Suprapubic skin (tissue), 4 donors: ENCODE data around the gene PNPLA3. TPM values are rescaled to one million over a fixed set of nuclear protein-coding genes. Genes with fewer than 3 reads are reported as not detected.

ENCODE experiments used
- DNase-seq, 2 donors: peaks; one replicate each; pipeline ENCODE4 v3.0.0-alpha.2; 2019; ENCODE audit warnings: low spot score in 2 of 2
- H3K27ac ChIP-seq: fragments of 200-600 bp; sonication (generic); one replicate; pipeline ENCODE4 v1.5.1; 2019
- H3K27me3 ChIP-seq: fragments of 200-600 bp; sonication (generic); one replicate; pipeline ENCODE4 v1.5.1; 2019
- H3K36me3 ChIP-seq: fragments of 200-600 bp; sonication (generic); one replicate; pipeline ENCODE4 v1.5.1; 2019
- H3K4me1 ChIP-seq: fragments of 200-600 bp; sonication (generic); one replicate; pipeline ENCODE4 v1.5.1; 2019
- H3K4me3 ChIP-seq: fragments of 200-600 bp; sonication (generic); one replicate; pipeline ENCODE4 v1.5.1; 2019; ENCODE audit warnings: mild to moderate bottlenecking
- H3K9me3 ChIP-seq: fragments of 200-600 bp; sonication (generic); one replicate; pipeline ENCODE4 v1.5.1; 2019
- CTCF ChIP-seq, 2 donors: fragments of 200-600 bp in 1 of 2; fragments of 450-650 bp in 1 of 2; sonication (generic) in 1 of 2; IDR thresholded peaks; one replicate each; pipeline ENCODE4 v1.5.1; 2016 to 2019; ENCODE audit warnings: antibody characterized with exemption in 2 of 2, mild to moderate bottlenecking in 1 of 2, moderate library complexity in 1 of 2
- EP300 ChIP-seq: sonication (generic); formaldehyde crosslinking; IDR thresholded peaks from one replicate; pipeline ENCODE4 v1.6.1; 2017; ENCODE audit warnings: antibody characterized with exemption
- POLR2A ChIP-seq, 2 donors: fragments of 450-650 bp; IDR thresholded peaks; one replicate each; pipeline ENCODE4 v1.6.1; 2017; ENCODE audit warnings: antibody characterized with exemption in 2 of 2, mild to moderate bottlenecking in 2 of 2, moderate library complexity in 2 of 2
- POLR2AphosphoS5 ChIP-seq, 3 donors: sonication (generic); formaldehyde crosslinking; IDR thresholded peaks; one replicate each; pipeline ENCODE4 v1.6.1; 2017; ENCODE audit warnings: antibody characterized with exemption in 3 of 3
- WGBS: methylation state at CpG from one replicate; pipeline ENCODE4 v1.1.5; 2018; 5-methylcytosine and 5-hydroxymethylcytosine counted together
- total RNA-seq, 4 donors: library from RNA; depleted of rRNA; stranded (reverse); fragments of >200 nt; gene quantifications; one replicate each; pipeline ENCODE4 v1.1.0, GENCODE V29; 2016

PNPLA3 gene
- total RNA-seq, 4 donors from 2014 or later = 7.0 to 23.7 (median 11.6) TPM

- Histone ChIP-seq H3K4me1 (peaks cover 25% of the 10 kb centered on the region), H3K4me3 (no peak overlapping the region), H3K36me3 (no peaks in the 10 kb centered on the region), H3K27me3 (peaks cover 4% of the 10 kb centered on the region), H3K27ac (no peak overlapping the region), H3K9me3 (no peaks in the 10 kb centered on the region)
- TF ChIP-seq POLR2AphosphoS5 (IDR thresholded peaks at IDR 0.05) = no peak
- no peak for TF ChIP-seq EP300
- no peak for TF ChIP-seq CTCF (IDR thresholded peaks at IDR 0.05)
- no peak for DNase-seq
- 35% methylated on average over 5 of the region's 7 CpGs for WGBS
Observed at GRCh38 chr22:43951966-43952365, 28.4 kb downstream of the PNPLA3 start.

- Histone ChIP-seq H3K4me3 (peak overlapping the region; percentile 80), H3K4me1 (peaks cover 25% of the 10 kb centered on the region), H3K9me3 (no peaks in the 10 kb centered on the region), H3K36me3 (no peaks in the 10 kb centered on the region), H3K27ac (no peak overlapping the region), H3K27me3 (peaks cover 4% of the 10 kb centered on the region)
- DNase-seq = no peak
- WGBS = 31% methylated on average over 7 of the region's 7 CpGs
- TF ChIP-seq CTCF (IDR thresholded peaks at IDR 0.05) = no peak
- TF ChIP-seq EP300 = no peak
- TF ChIP-seq POLR2A (IDR thresholded peaks at IDR 0.05) = no peak
- no peak for TF ChIP-seq POLR2AphosphoS5 (IDR thresholded peaks at IDR 0.05)
Observed at GRCh38 chr22:43953988-43954785, 30.6 kb downstream of the PNPLA3 start.

GRCh38 chr22:43955040-43955882 is 31.7 kb downstream of the PNPLA3 start, which contains the start of gene SAMM50:
Gene SAMM50 (plus strand): TSS chr22:43955442. CDS start chr22:43955578, 136 bp downstream.
- TF ChIP-seq POLR2A (IDR thresholded peaks at IDR 0.05) (peak in 1 of 2 donors; percentile 24), CTCF (IDR thresholded peaks at IDR 0.05) (peak in 1 of 2 donors; percentile 8), POLR2AphosphoS5 (IDR thresholded peaks at IDR 0.05) (peak in 2 of 3 donors; percentile 40 to 76), EP300 (no peak)
- Histone ChIP-seq H3K27ac (peak within 1 kb of the TSS; percentile 80), H3K4me1 (peaks cover 25% of the 10 kb centered on the region), H3K36me3 (no peaks in the 10 kb centered on the region), H3K27me3 (peaks cover 4% of the 10 kb centered on the region), H3K9me3 (no peaks in the 10 kb centered on the region), H3K4me3 (peak within 1 kb of the TSS; percentile 80)
- peak; percentile 95 to 96 for DNase-seq
- 0% methylated on average over 30 of the region's 74 CpGs for WGBS

GRCh38 chr22:43955883-43956782 is 32.5 kb downstream of the PNPLA3 start:
- Histone ChIP-seq H3K27ac (peak overlapping the region; percentile 80), H3K4me3 (peak overlapping the region; percentile 80)
- WGBS = 40% methylated on average over 17 of the region's 17 CpGs

More at GRCh38 chr22:43955883-43956782, 32.5 kb downstream of the PNPLA3 start:
- Histone ChIP-seq H3K27me3 (peaks cover 4% of the 10 kb centered on the region), H3K4me1 (peaks cover 25% of the 10 kb centered on the region), H3K36me3 (no peaks in the 10 kb centered on the region), H3K9me3 (no peaks in the 10 kb centered on the region)
- TF ChIP-seq POLR2A (IDR thresholded peaks at IDR 0.05) (no peak), CTCF (IDR thresholded peaks at IDR 0.05) (no peak), POLR2AphosphoS5 (IDR thresholded peaks at IDR 0.05) (no peak), EP300 (no peak)
- no peak for DNase-seq
